LNCAP (cell line): ENCODE measurements around the gene CNN3.

Experiments used
- CTCF ChIP-seq: fragments of 450-650 bp; IDR thresholded peaks from 2 replicates; pipeline ENCODE4 v1.5.1; 2017; ENCODE audit warnings: mild to moderate bottlenecking

CNN3 gene

GRCh38 chr1:94888201-94888600 is 38.7 kb downstream of the CNN3 start:
- no peak for TF ChIP-seq CTCF

- TF ChIP-seq CTCF, result no peak
Measured at GRCh38 chr1:94887603-94888171, 39.2 kb downstream of the CNN3 start.

- no peak for TF ChIP-seq CTCF
Measured at GRCh38 chr1:94887106-94887505, 39.8 kb downstream of the CNN3 start.

- TF ChIP-seq CTCF, result no peak
Measured at GRCh38 chr1:94886361-94886760, 40.5 kb downstream of the CNN3 start.

- TF ChIP-seq CTCF, result no peak
Measured at GRCh38 chr1:94884507-94884906, 42.4 kb downstream of the CNN3 start.

- TF ChIP-seq CTCF, result no peak
Measured at GRCh38 chr1:94884106-94884505, 42.8 kb downstream of the CNN3 start.

GRCh38 chr1:94883691-94884090 is 43.2 kb downstream of the CNN3 start:
- TF ChIP-seq CTCF, result no peak

- TF ChIP-seq CTCF, result no peak
Measured at GRCh38 chr1:94878329-94878728, 48.6 kb downstream of the CNN3 start.
